HG02759 (cell line): ENCODE results near the gene TPCN1.

Experiments used
- ATAC-seq: cut with Tn5 transposase; IDR thresholded peaks from one replicate; pipeline ENCODE4 v1.9.1; 2021; ENCODE audit warnings: mild to moderate bottlenecking, moderate library complexity; ENCODE audit not compliant: unreplicated experiment

TPCN1 gene

GRCh38 chr12:113257564-113257963 lies 36.3 kb downstream of the TPCN1 start:
- ATAC-seq, result no peak

- no peak for ATAC-seq
Measured at GRCh38 chr12:113260127-113260526, 38.9 kb downstream of the TPCN1 start.

GRCh38 chr12:113260636-113261300 lies 39.5 kb downstream of the TPCN1 start:
- ATAC-seq, result no peak

- no peak for ATAC-seq
Measured at GRCh38 chr12:113261847-113262470, 40.7 kb downstream of the TPCN1 start.

GRCh38 chr12:113262710-113263109 lies 41.4 kb downstream of the TPCN1 start:
- no peak for ATAC-seq

GRCh38 chr12:113263431-113263963 lies 42.2 kb downstream of the TPCN1 start:
- ATAC-seq, result no peak

- ATAC-seq, result no peak
Measured at GRCh38 chr12:113266106-113266895, 45.0 kb downstream of the TPCN1 start.

GRCh38 chr12:113267621-113268020 lies 46.4 kb downstream of the TPCN1 start:
- no peak for ATAC-seq

- ATAC-seq, result no peak
Measured at GRCh38 chr12:113268136-113268535, 46.9 kb downstream of the TPCN1 start.

GRCh38 chr12:113268621-113269020 lies 47.4 kb downstream of the TPCN1 start:
- no peak for ATAC-seq

GRCh38 chr12:113269257-113269943 lies 48.1 kb downstream of the TPCN1 start:
- ATAC-seq, result no peak

GRCh38 chr12:113270709-113271009 lies 49.4 kb downstream of the TPCN1 start:
- no peak for ATAC-seq

- ATAC-seq, result no peak
Measured at GRCh38 chr12:113271466-113271852, 50.2 kb downstream of the TPCN1 start.

- ATAC-seq, result no peak
Measured at GRCh38 chr12:113271853-113272561, 50.7 kb downstream of the TPCN1 start.

- no peak for ATAC-seq
Measured at GRCh38 chr12:113273053-113273725, 51.9 kb downstream of the TPCN1 start.

- ATAC-seq, result no peak
Measured at GRCh38 chr12:113274848-113275247, 53.6 kb downstream of the TPCN1 start.

GRCh38 chr12:113276306-113276705 lies 55.0 kb downstream of the TPCN1 start:
- no peak for ATAC-seq

- ATAC-seq, result no peak
Measured at GRCh38 chr12:113276946-113277500, 55.8 kb downstream of the TPCN1 start.

GRCh38 chr12:113277511-113277910 lies 56.2 kb downstream of the TPCN1 start:
- ATAC-seq, result no peak

- ATAC-seq, result no peak
Measured at GRCh38 chr12:113278141-113278540, 56.9 kb downstream of the TPCN1 start.
